HepG2 (cell line): ENCODE data around the gene SEMA3G. TPM values are rescaled to one million over a fixed set of nuclear protein-coding genes. Genes with fewer than 3 reads are reported as not detected.

ENCODE experiments used
- ARNTL ChIP-seq: sonication (generic); formaldehyde crosslinking; IDR thresholded peaks from 2 replicates; pipeline ENCODE4 v1.4.0; 2020; ENCODE audit warnings: mild to moderate bottlenecking, missing genetic modification reagents
- ATRX ChIP-seq: sonication (generic); formaldehyde crosslinking; IDR thresholded peaks from 2 replicates; pipeline ENCODE4 v1.4.0; 2020; ENCODE audit warnings: missing genetic modification reagents, borderline replicate concordance
- BRCA1 ChIP-seq: sonication (generic); formaldehyde crosslinking; IDR thresholded peaks from 2 replicates; pipeline ENCODE4 v1.4.0; 2020; ENCODE audit warnings: missing genetic modification reagents
- BRD4 ChIP-seq: sonication (generic); formaldehyde crosslinking; IDR thresholded peaks from 2 replicates; pipeline ENCODE4 v1.4.0; 2020; ENCODE audit warnings: missing genetic modification reagents
- E2F2 ChIP-seq: sonication (generic); formaldehyde crosslinking; IDR thresholded peaks from 2 replicates; pipeline ENCODE4 v1.4.0; 2020; ENCODE audit warnings: missing genetic modification reagents, borderline replicate concordance
- FOXA1 ChIP-seq, 2 experiments: fragments of 450-650 bp in 1 of 2; sonication (generic) in 1 of 2; formaldehyde crosslinking in 1 of 2; IDR thresholded peaks; 2 replicates each; pipeline versions ENCODE4 v1.4.0 to v1.6.1; 2016 to 2020; ENCODE audit warnings: missing genetic modification reagents in 1 of 2
- GATAD2A ChIP-seq: IDR thresholded peaks from 2 replicates; pipeline ENCODE4 v1.6.1; 2016
- KDM3A ChIP-seq: IDR thresholded peaks from 2 replicates; pipeline ENCODE4 v1.6.1; 2018; ENCODE audit warnings: low read depth, missing compliant biosample characterization
- KLF11 ChIP-seq: IDR thresholded peaks from 2 replicates; pipeline ENCODE4 v1.6.1; 2016; ENCODE audit warnings: missing compliant biosample characterization
- KMT2B ChIP-seq: IDR thresholded peaks from 2 replicates; pipeline ENCODE4 v1.6.1; 2016; ENCODE audit warnings: missing genetic modification reagents, missing compliant biosample characterization
- MAFG ChIP-seq: sonication (generic); formaldehyde crosslinking; IDR thresholded peaks from 2 replicates; pipeline ENCODE4 v1.5.1; 2020; ENCODE audit warnings: mild to moderate bottlenecking, missing genetic modification reagents
- MBNL3 ChIP-seq: fragments of 250-450 bp; sonication (Bioruptor Pico); conservative IDR thresholded peaks from 2 replicates; pipeline ENCODE4 v1.8.0; 2022; ENCODE audit warnings: mild to moderate bottlenecking, inconsistent platforms
- MEIS1 ChIP-seq: sonication (generic); formaldehyde crosslinking; IDR thresholded peaks from 2 replicates; pipeline ENCODE4 v1.9.0; 2021; ENCODE audit warnings: mild to moderate bottlenecking, missing genetic modification reagents, moderate library complexity, borderline replicate concordance
- RARG ChIP-seq: sonication (generic); formaldehyde crosslinking; IDR thresholded peaks from 2 replicates; pipeline ENCODE4 v1.4.0; 2020; ENCODE audit warnings: low read depth, mild to moderate bottlenecking, missing genetic modification reagents
- SMARCC2 ChIP-seq: fragments of 450-650 bp; IDR thresholded peaks from 2 replicates; pipeline ENCODE4 v1.6.1; 2017; ENCODE audit warnings: antibody characterized with exemption, mild to moderate bottlenecking
- SP5 ChIP-seq: IDR thresholded peaks from 2 replicates; pipeline ENCODE4 v1.6.1; 2016; ENCODE audit warnings: low read depth, borderline replicate concordance
- TFDP2 ChIP-seq: sonication (generic); formaldehyde crosslinking; IDR thresholded peaks from 2 replicates; pipeline ENCODE4 v1.4.0; 2020; ENCODE audit warnings: missing genetic modification reagents
- THYN1 ChIP-seq: sonication (generic); formaldehyde crosslinking; IDR thresholded peaks from 2 replicates; pipeline ENCODE4 v1.8.1; 2023; ENCODE audit warnings: low read depth, mild to moderate bottlenecking, moderate library complexity, missing genetic modification reagents, borderline replicate concordance
- ZBTB1 ChIP-seq: sonication (generic); formaldehyde crosslinking; IDR thresholded peaks from 2 replicates; pipeline ENCODE4 v1.4.0; 2020; ENCODE audit warnings: missing genetic modification reagents, borderline replicate concordance
- ZBTB7A ChIP-seq: sonication (generic); formaldehyde crosslinking; IDR thresholded peaks from 2 replicates; pipeline ENCODE4 v1.8.0; 2022; ENCODE audit warnings: mild to moderate bottlenecking, missing genetic modification reagents
- ZBTB7B ChIP-seq: sonication (generic); formaldehyde crosslinking; IDR thresholded peaks from 2 replicates; pipeline ENCODE4 v1.4.0; 2020; ENCODE audit warnings: missing genetic modification reagents
- ZFY ChIP-seq: sonication (generic); formaldehyde crosslinking; IDR thresholded peaks from 2 replicates; pipeline ENCODE4 v1.4.0; 2020; ENCODE audit warnings: missing genetic modification reagents
- ZNF10 ChIP-seq: sonication (generic); formaldehyde crosslinking; IDR thresholded peaks from 2 replicates; pipeline ENCODE4 v1.4.0; 2020; ENCODE audit warnings: mild to moderate bottlenecking, low read depth, missing genetic modification reagents, borderline replicate concordance
- ZNF264 ChIP-seq: sonication (generic); formaldehyde crosslinking; IDR thresholded peaks from 2 replicates; pipeline ENCODE4 v1.4.0; 2020; ENCODE audit warnings: missing genetic modification reagents
- ZNF317 ChIP-seq: sonication (generic); formaldehyde crosslinking; IDR thresholded peaks from 2 replicates; pipeline ENCODE4 v1.5.0; 2020; ENCODE audit warnings: mild to moderate bottlenecking, missing genetic modification reagents
- ZNF547 ChIP-seq: sonication (generic); formaldehyde crosslinking; IDR thresholded peaks from 2 replicates; pipeline ENCODE4 v1.5.1; 2020; ENCODE audit warnings: mild to moderate bottlenecking, missing genetic modification reagents
- polyA plus RNA-seq, 8 experiments: library from polyadenylated mRNA; depleted of rRNA in 3 of 8; stranded (reverse) in 7 of 8; unstranded in 1 of 8; fragments of >200 nt; fragmentation: Illumina TruSeq in 4 of 8; extraction: Trizol in 4 of 8; gene quantifications; 2 replicates each; pipeline versions ENCODE4 v1.2.1 to v1.2.3, GENCODE V29; 2011 to 2016; ENCODE audit warnings: low read depth in 4 of 8, missing spikeins in 1 of 8, mixed read lengths in 1 of 8; ENCODE audit not compliant: insufficient read depth in 1 of 8
- total RNA-seq, 5 experiments: library from RNA; depleted of rRNA; stranded (reverse); fragments of >200 nt; fragmentation: Illumina TruSeq; extraction: Trizol; gene quantifications; 2 replicates each; pipeline ENCODE4 v1.2.3, GENCODE V29; 2016; ENCODE audit warnings: low read depth in 1 of 5
- TF ChIP-seq, protein P1 (sequence below): sonication (generic); formaldehyde crosslinking; IDR thresholded peaks from 2 replicates; pipeline ENCODE4 v1.9.0; 2021; ENCODE audit warnings: missing genetic modification reagents, borderline replicate concordance

SEMA3G gene
- total and polyA plus RNA-seq, 2 of the 13 experiments (the other 11 are each of a cell fraction or from before 2014, with no cell fraction given) = 6.1 to 8.3 TPM

DNA sequence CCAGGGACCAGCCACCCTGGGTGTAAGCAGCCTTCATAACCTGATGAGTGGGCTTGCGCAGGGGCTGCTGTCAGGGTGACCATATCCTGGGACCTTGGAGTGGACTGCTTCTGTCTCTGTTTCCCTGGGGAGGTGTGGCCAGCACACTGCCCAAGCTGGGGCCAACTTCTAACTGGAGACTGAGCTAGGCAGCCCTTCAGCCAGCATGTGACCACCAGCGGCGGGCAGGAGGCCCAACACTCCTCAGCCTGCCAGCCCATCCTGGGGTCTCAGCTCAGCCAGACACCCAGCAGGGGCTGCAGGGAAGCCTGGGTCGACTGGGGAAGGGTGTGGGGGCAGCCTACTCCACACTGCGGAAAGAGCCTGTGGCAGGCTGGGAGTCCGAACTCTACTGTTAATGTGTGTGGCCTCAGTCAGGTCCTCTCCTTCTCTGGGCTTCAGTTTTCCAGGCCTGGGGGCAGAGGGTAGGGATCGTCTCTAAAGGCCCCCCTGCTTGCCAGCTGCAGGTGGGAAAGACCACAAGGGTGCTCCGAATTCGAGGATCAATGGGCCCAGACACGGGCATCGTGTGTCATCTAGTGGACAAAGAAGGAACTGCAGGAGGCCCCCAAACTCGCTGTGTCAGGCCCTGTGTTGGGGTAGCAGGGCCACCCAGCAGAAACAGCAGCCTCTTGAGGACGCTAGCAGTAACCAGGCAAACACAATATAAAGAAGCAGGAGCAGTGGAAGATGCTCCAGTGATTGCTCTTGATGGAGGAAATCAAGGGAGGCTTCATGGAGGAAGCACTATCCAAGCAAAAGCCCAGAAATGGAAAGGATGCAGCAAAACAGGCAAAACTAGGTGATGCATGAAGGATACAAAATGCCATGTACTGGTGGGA, 2.0 kb upstream of the SEMA3G start (continued):
- TF ChIP-seq, protein P1, sequence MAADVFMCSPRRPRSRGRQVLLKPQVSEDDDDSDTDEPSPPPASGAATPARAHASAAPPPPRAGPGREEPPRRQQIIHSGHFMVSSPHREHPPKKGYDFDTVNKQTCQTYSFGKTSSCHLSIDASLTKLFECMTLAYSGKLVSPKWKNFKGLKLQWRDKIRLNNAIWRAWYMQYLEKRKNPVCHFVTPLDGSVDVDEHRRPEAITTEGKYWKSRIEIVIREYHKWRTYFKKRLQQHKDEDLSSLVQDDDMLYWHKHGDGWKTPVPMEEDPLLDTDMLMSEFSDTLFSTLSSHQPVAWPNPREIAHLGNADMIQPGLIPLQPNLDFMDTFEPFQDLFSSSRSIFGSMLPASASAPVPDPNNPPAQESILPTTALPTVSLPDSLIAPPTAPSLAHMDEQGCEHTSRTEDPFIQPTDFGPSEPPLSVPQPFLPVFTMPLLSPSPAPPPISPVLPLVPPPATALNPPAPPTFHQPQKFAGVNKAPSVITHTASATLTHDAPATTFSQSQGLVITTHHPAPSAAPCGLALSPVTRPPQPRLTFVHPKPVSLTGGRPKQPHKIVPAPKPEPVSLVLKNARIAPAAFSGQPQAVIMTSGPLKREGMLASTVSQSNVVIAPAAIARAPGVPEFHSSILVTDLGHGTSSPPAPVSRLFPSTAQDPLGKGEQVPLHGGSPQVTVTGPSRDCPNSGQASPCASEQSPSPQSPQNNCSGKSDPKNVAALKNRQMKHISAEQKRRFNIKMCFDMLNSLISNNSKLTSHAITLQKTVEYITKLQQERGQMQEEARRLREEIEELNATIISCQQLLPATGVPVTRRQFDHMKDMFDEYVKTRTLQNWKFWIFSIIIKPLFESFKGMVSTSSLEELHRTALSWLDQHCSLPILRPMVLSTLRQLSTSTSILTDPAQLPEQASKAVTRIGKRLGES (CRISPR knock-in tag) = no peak
- TF ChIP-seq THYN1 (no peak; the same call in 1 of the 2 replicates), GATAD2A (CRISPR knock-in tag) (peak; percentile 51; the same call in 1 of the 2 replicates), MEIS1 (CRISPR knock-in tag) (no peak), ZNF317 (CRISPR knock-in tag) (no peak), KDM3A (0 out of 2 replicates have a peak, but pooled peaks have one; percentile 31), ZBTB1 (CRISPR knock-in tag) (no peak), KLF11 (CRISPR knock-in tag) (no peak), ZBTB7B (peak; percentile 66; the same call in 1 of the 2 replicates), ATRX (CRISPR knock-in tag) (no peak), MBNL3 (CRISPR knock-in tag) (no peak), ZNF547 (CRISPR knock-in tag) (0 out of 2 replicates have a peak, but pooled peaks have one; percentile 29), E2F2 (no peak), KMT2B (peak; percentile 24; the same call in 1 of the 2 replicates), SP5 (CRISPR knock-in tag) (no peak), ZNF10 (CRISPR knock-in tag) (no peak), FOXA1 (IDR thresholded peaks at IDR 0.05) (no peak), FOXA1 (CRISPR knock-in tag; IDR thresholded peaks at IDR 0.05) (no peak), BRCA1 (CRISPR knock-in tag) (no peak), BRD4 (no peak), RARG (CRISPR knock-in tag) (no peak), ARNTL (CRISPR knock-in tag) (no peak), SMARCC2 (no peak), TFDP2 (CRISPR knock-in tag) (0 out of 2 replicates have a peak, but pooled peaks have one; percentile 46), ZBTB7A (CRISPR knock-in tag) (no peak), ZFY (CRISPR knock-in tag) (peak; percentile 45; the same call in 1 of the 2 replicates), MAFG (CRISPR knock-in tag) (no peak), ZNF264 (no peak)
